Calu3 (cell line): ENCODE results near the gene SCNN1G. TPM values are rescaled to one million over a fixed set of nuclear protein-coding genes. Genes with fewer than 3 reads are reported as not detected.

Experiments
- BruUV-seq: library from RNA; stranded (reverse); fragments of 400-500 nt; replicated peaks from 2 replicates; lab custom pipeline; 2021; lab: Mats Ljungman, UMichigan
- CTCF ChIA-PET: fragments of 300-600 bp; sonication (Branson Sonifier 250); formaldehyde crosslinking; loops from one replicate; lab custom pipeline; 2022; ENCODE audit warnings: antibody characterized with exemption; lab: Charles Lee
- DNase-seq: peaks from one replicate; pipeline ENCODE4 v3.0.0; 2022
- H3K27ac Mint-ChIP-seq: one replicate; pipeline ENCODE4 v1.8.0; 2022; ENCODE audit warnings: mixed read lengths; ENCODE audit not compliant: unreplicated experiment
- H3K27me3 Mint-ChIP-seq: one replicate; pipeline ENCODE4 v1.8.0; 2022; ENCODE audit warnings: mixed read lengths; ENCODE audit not compliant: unreplicated experiment
- H3K36me3 Mint-ChIP-seq: one replicate; pipeline ENCODE4 v1.8.0; 2022; ENCODE audit warnings: mild to moderate bottlenecking, moderate library complexity, mixed read lengths; ENCODE audit not compliant: insufficient read depth, unreplicated experiment
- H3K4me1 Mint-ChIP-seq: one replicate; pipeline ENCODE4 v1.8.0; 2022; ENCODE audit warnings: mild to moderate bottlenecking, low read depth, mixed read lengths; ENCODE audit not compliant: unreplicated experiment
- H3K4me3 Mint-ChIP-seq: one replicate; pipeline ENCODE4 v1.8.0; 2022; ENCODE audit warnings: mild to moderate bottlenecking, low read depth, moderate library complexity, mixed read lengths; ENCODE audit not compliant: unreplicated experiment
- H3K9me3 Mint-ChIP-seq: one replicate; pipeline ENCODE4 v1.8.0; 2022; ENCODE audit warnings: low read depth, mixed read lengths; ENCODE audit not compliant: unreplicated experiment
- CTCF ChIP-seq: fragments of 200-600 bp; IDR thresholded peaks from one replicate; pipeline ENCODE4 v1.8.0; 2022; ENCODE audit warnings: antibody characterized with exemption; ENCODE audit not compliant: unreplicated experiment
- intact Hi-C: fragments of 100-400 bp; cut with micrococcal nuclease; formaldehyde crosslinking; loops from one replicate; pipeline ENCODE4 v1.10.0; 2022; ENCODE audit not compliant: unreplicated experiment
- total RNA-seq: library from RNA; stranded (reverse); gene quantifications from 2 replicates; pipeline ENCODE4 v1.2.3, GENCODE V29; 2022

The SCNN1G gene
- total RNA-seq, 1 experiment from 2014 or later: not detected

- CTCF ChIA-PET: no interaction called here
- Mint-ChIP-seq H3K4me1 (no peaks in the 10 kb centered on the region), H3K4me3 (no peak overlapping the region), H3K27me3 (peaks cover 95% of the 10 kb centered on the region), H3K9me3 (no peaks in the 10 kb centered on the region), H3K27ac (no peak overlapping the region), H3K36me3 (no peaks in the 10 kb centered on the region)
- DNase-seq: no peak
- intact Hi-C loops: no loop called here
- no peak for TF ChIP-seq CTCF
- no TSS peak for BruUV-seq
Observed at GRCh38 chr16:23195366-23195978, 12.9 kb downstream of the SCNN1G start.

- BruUV-seq: no TSS peak
- intact Hi-C loops: no loop called here
- no peak for DNase-seq
- peaks cover 95% of the 10 kb centered on the region for H3K27me3 Mint-ChIP-seq
- H3K4me1 Mint-ChIP-seq: no peaks in the 10 kb centered on the region
- no peaks in the 10 kb centered on the region for H3K9me3 Mint-ChIP-seq
- H3K4me3 Mint-ChIP-seq: no peak overlapping the region
- no peaks in the 10 kb centered on the region for H3K36me3 Mint-ChIP-seq
- no peak for TF ChIP-seq CTCF
- H3K27ac Mint-ChIP-seq: no peak overlapping the region
- CTCF ChIA-PET: no interaction called here
Observed at GRCh38 chr16:23196539-23196938, 14.0 kb downstream of the SCNN1G start.

- no peaks in the 10 kb centered on the region for H3K9me3 Mint-ChIP-seq
- no TSS peak for BruUV-seq
- no peaks in the 10 kb centered on the region for H3K4me1 Mint-ChIP-seq
- H3K27ac Mint-ChIP-seq: no peak overlapping the region
- TF ChIP-seq CTCF: no peak
- H3K36me3 Mint-ChIP-seq: no peaks in the 10 kb centered on the region
- H3K27me3 Mint-ChIP-seq: peaks cover 82% of the 10 kb centered on the region
- no peak overlapping the region for H3K4me3 Mint-ChIP-seq
- CTCF ChIA-PET: no interaction called here
- intact Hi-C loops: no loop called here
- DNase-seq: no peak
Observed at GRCh38 chr16:23202166-23202565, 19.6 kb downstream of the SCNN1G start.

- H3K27ac Mint-ChIP-seq: no peak overlapping the region
- no peaks in the 10 kb centered on the region for H3K4me1 Mint-ChIP-seq
- H3K9me3 Mint-ChIP-seq: no peaks in the 10 kb centered on the region
- peaks cover 81% of the 10 kb centered on the region for H3K27me3 Mint-ChIP-seq
- CTCF ChIA-PET: interaction anchor here (0.5 to 0.6 kb wide), 2 partner anchors 20 to 839 kb away, joined by 3 to 4 read pairs; no protein-coding TSS in a partner anchor
- H3K4me3 Mint-ChIP-seq: no peak overlapping the region
- no TSS peak for BruUV-seq
- DNase-seq: no peak
- TF ChIP-seq CTCF: no peak
- intact Hi-C loops: no loop called here
- no peaks in the 10 kb centered on the region for H3K36me3 Mint-ChIP-seq
Observed at GRCh38 chr16:23206986-23207385, 24.4 kb downstream of the SCNN1G start.
